GM12801 (cell line): Measurements from ENCODE around the gene BTAF1.

Experiments used
- CTCF ChIP-seq: IDR thresholded peaks from one replicate; pipeline ENCODE4 v1.5.1; 2011; ENCODE audit warnings: control low read depth; ENCODE audit not compliant: insufficient read length; ENCODE audit errors: extremely low read depth

BTAF1 gene

DNA sequence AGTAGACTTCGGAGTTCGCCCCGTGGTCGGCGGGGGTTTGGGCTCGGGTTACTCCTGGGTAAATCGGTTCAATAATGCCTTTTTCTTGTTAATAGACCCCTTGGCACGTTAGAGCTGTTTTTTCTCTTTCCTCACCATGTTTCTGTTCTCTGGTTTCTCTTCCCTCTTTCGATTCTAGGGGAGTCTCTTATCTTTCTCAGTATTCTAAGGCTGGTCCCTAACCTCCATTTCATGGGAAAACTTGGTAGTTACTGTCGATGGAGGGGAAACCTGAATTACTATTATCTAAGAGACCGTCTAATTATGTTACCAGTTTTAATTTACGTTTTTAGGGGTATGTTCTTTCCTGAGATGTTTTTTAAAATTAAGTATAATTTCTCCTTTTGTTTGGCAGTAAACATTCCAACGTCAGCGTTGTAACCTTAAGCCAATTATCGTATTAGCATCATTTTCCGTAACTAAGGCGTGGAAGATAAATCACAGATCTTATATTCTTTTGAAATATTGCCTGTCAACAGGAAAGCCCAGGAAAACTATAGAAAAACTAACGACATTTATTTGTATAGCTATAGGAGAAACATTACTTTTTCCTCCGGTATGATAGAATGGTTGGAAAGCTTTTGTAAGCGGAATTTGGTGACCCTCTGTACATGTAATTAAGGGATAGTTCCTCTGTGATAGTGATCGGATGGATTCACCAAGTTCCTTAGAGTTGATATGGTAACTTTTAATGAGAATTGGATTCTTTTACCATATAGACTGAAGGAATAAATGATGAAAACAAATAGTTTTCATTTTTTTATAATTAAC is 847 bp downstream of the BTAF1 start:
- no peak for TF ChIP-seq CTCF

DNA sequence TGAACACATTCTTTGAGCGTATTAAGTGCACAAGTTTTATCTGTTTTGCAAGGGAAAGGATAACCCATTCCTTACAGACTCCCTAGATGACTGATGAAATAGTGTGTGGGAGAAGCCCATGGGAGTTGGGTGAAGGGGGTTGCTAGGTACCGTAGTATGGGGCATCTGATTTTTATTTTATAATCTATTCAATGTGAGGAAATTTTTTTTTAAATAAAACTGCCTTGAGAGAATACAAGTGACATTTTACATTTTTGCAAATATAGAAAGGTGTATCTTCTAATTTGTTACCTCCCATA is 1.4 kb downstream of the BTAF1 start:
- no peak for TF ChIP-seq CTCF

- no peak for TF ChIP-seq CTCF
Measured at GRCh38 chr10:91930939-91931338, 7.4 kb downstream of the BTAF1 start.

DNA sequence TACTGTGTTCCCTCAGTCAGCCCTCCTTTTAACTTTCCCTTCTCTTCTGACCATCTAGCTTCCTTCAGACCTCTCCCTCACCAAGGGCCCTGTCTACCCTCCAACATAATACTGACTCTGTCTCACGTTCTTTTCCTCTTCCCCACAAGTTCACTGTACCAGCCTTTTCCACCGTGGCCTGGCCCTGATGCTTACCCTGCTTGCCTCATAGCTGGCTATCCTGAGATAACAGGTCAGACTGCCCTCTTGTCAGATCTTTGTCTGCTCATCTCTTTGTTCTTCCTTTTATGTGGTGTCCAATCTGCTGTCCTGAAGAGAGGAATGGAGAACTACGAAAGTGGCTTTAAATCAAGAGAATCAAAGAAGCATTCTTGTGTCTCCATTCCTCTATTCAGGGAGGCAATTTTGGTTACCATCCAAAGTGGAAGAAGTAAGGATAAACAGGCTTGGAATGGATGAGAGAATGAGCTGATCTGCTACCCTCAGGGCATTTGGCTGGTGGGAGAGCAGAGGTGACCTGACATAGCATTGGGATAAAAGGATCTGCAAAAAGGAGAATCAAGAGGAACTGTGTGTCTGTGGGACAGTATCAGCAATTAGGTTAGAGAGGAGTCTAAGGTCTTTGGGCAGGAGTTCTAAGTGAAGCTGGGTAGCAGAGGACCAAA is 8.1 kb downstream of the BTAF1 start:
- TF ChIP-seq CTCF, result no peak

DNA sequence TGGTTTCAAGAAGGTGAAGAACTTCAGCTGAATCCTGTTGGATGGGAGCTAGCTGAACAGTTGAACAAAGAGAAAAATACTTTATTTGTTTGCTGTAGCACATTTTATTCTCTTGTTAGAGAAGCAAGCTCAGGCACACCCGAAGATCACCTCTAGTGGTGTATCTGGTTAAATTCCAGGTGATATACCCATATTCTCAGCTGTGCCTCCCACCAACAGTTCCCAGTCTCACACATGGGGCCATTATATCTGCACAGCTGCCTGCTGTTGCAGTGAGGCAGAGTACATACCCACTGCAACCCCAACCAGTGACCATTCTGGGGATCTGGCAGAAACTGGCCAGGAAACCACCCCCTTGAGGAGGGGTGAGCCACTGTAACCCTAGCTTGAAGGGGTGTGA is 9.2 kb downstream of the BTAF1 start:
- no peak for TF ChIP-seq CTCF

- no peak for TF ChIP-seq CTCF
Measured at GRCh38 chr10:91935886-91936285, 12.3 kb downstream of the BTAF1 start.

GRCh38 chr10:91939653-91940052 is 16.1 kb downstream of the BTAF1 start:
- TF ChIP-seq CTCF, result no peak
